Measurements from ENCODE around the gene SKAP2. TPM values are rescaled to one million over a fixed set of nuclear protein-coding genes. Genes with fewer than 3 reads are reported as not detected.

The SKAP2 gene
- total and polyA plus RNA-seq, 2 of the 4 experiments (the other 2 are of a cell fraction), result 5.7 to 7.4 TPM

- no peak overlapping the region for H4K8ac ChIP-seq (ENCODE audit: low read depth in 2 of 2, low read length in 2 of 2)
- no peak overlapping the region for H2BK20ac ChIP-seq (ENCODE audit: low read depth, low read length)
- no peaks in the 10 kb centered on the region for H3K36me3 ChIP-seq (ENCODE audit: control insufficient read depth, insufficient read depth, low read length)
- dilution Hi-C loops (cut with HindIII; ENCODE audit: low sequenced_read_pairs, unreplicated experiment) (no loop called here), intact Hi-C loops (cut with micrococcal nuclease) (no loop called here), in situ Hi-C loops (cut with MboI; ENCODE audit: low sequenced_read_pairs) (no loop called here)
- no peak overlapping the region for H3K4ac ChIP-seq (ENCODE audit: low read depth, low read length)
- WGBS, 2 experiments (ENCODE audit: extremely low coverage in 2 of 2, insufficient read length in 1 of 2), result no CpG with 5 or more reads among the region's 1 CpG
- no peak overlapping the region for H3K4me3 ChIP-seq (ENCODE audit: insufficient read depth, low read depth, low read length)
- no peak overlapping the region for H3K27ac ChIP-seq (ENCODE audit: insufficient read depth, low read length)
- H3K18ac ChIP-seq (ENCODE audit: low read depth, low read length), result no peak overlapping the region
- no peak overlapping the region for H3K4me2 ChIP-seq (ENCODE audit: low read depth, low read length)
- H2BK120ac ChIP-seq (ENCODE audit: low read depth, low read length), result no peak overlapping the region
- no peak for TF ChIP-seq POLR2A (IDR thresholded peaks at IDR 0.05; ENCODE audit: low read depth, low read length)
- TF ChIP-seq MAFK (IDR thresholded peaks at IDR 0.05; ENCODE audit: low read depth, low read length), result no peak
- no peak for TF ChIP-seq MAZ (IDR thresholded peaks at IDR 0.05; ENCODE audit: borderline replicate concordance, low read depth, low read length)
- no peak for TF ChIP-seq MXI1 (IDR thresholded peaks at IDR 0.05; ENCODE audit: borderline replicate concordance, low read depth, low read length)
- no peak for TF ChIP-seq CHD1 (IDR thresholded peaks at IDR 0.05; ENCODE audit: low read depth, low read length)
- TF ChIP-seq SMC3 (IDR thresholded peaks at IDR 0.05; ENCODE audit: low read depth, low read length), result no peak
- no peak for TF ChIP-seq RCOR1 (IDR thresholded peaks at IDR 0.05; ENCODE audit: insufficient replicate concordance, low read length)
- no peak for TF ChIP-seq RAD21 (IDR thresholded peaks at IDR 0.05; ENCODE audit: low read length)
- TF ChIP-seq NFE2L2 (IDR thresholded peaks at IDR 0.05; ENCODE audit: low read depth, low read length), result no peak
- TF ChIP-seq, protein P1, sequence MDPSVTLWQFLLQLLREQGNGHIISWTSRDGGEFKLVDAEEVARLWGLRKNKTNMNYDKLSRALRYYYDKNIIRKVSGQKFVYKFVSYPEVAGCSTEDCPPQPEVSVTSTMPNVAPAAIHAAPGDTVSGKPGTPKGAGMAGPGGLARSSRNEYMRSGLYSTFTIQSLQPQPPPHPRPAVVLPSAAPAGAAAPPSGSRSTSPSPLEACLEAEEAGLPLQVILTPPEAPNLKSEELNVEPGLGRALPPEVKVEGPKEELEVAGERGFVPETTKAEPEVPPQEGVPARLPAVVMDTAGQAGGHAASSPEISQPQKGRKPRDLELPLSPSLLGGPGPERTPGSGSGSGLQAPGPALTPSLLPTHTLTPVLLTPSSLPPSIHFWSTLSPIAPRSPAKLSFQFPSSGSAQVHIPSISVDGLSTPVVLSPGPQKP (IDR thresholded peaks at IDR 0.05; ENCODE audit: borderline replicate concordance, low read depth, low read length), result no peak
- TF ChIP-seq USF2 (IDR thresholded peaks at IDR 0.05; ENCODE audit: low read depth, low read length), result no peak
- TF ChIP-seq BHLHE40 (IDR thresholded peaks at IDR 0.05; ENCODE audit: low read depth, low read length), result no peak
- no peak for TF ChIP-seq FOS (IDR thresholded peaks at IDR 0.05; ENCODE audit: low read depth, low read length)
- no peak for TF ChIP-seq RFX5 (IDR thresholded peaks at IDR 0.05; ENCODE audit: low read depth, low read length)
- TF ChIP-seq CTCF (conservative IDR thresholded peaks at IDR 0.05; ENCODE audit: low read depth, low read length), result no peak
- TF ChIP-seq CEBPB (IDR thresholded peaks at IDR 0.05; ENCODE audit: low read depth, low read length), result no peak
- no peaks in the 10 kb centered on the region for H3K79me1 ChIP-seq (ENCODE audit: low read depth in 1 of 2, low read length in 2 of 2)
- H2BK15ac ChIP-seq (ENCODE audit: low read depth, low read length), result no peak overlapping the region
- no peak overlapping the region for H4K91ac ChIP-seq (ENCODE audit: insufficient read depth, low read depth, low read length)
- DNase-seq, result no peak
- no peak overlapping the region for H3K9ac ChIP-seq (ENCODE audit: low read depth, low read length)
- no peak overlapping the region for H3K14ac ChIP-seq (replicated peaks; ENCODE audit: low read depth, low read length)
- no peak overlapping the region for H2AK9ac ChIP-seq (replicated peaks; ENCODE audit: low read depth, low read length, poor library complexity)
- no peaks in the 10 kb centered on the region for H3K27me3 ChIP-seq (ENCODE audit: control insufficient read depth, insufficient read depth, low read length)
- no peak overlapping the region for H2AK5ac ChIP-seq (ENCODE audit: low read depth, low read length)
- BruUV-seq (replicated peaks), result no TSS peak
- CTCF ChIA-PET, result interaction anchor here (1.5 to 2.5 kb wide), 2 partner anchors 11 to 460 kb away, joined by 3 to 9 read pairs; partner anchors contain the start of gene HOXA5
- no peak overlapping the region for H3K23ac ChIP-seq (ENCODE audit: low read depth, low read length)
- H4K5ac ChIP-seq (ENCODE audit: low read depth, low read length), result no peak overlapping the region
- H3K9me3 ChIP-seq (ENCODE audit: control insufficient read depth, insufficient read depth, low read length), result no peaks in the 10 kb centered on the region
- H3K56ac ChIP-seq (ENCODE audit: extremely low read depth, insufficient read depth, low read length), result no peak overlapping the region
- no peak overlapping the region for H2BK5ac ChIP-seq (ENCODE audit: low read depth, low read length, poor library complexity, severe bottlenecking)
- H3K4me1 ChIP-seq (ENCODE audit: control insufficient read depth, insufficient read depth, low read length), result peaks cover 7% of the 10 kb centered on the region
- no peaks in the 10 kb centered on the region for H3K9me1 ChIP-seq (ENCODE audit: insufficient read depth, low read length)
- POLR2A ChIA-PET (ENCODE audit: unreplicated experiment), result no interaction called here
- no peaks in the 10 kb centered on the region for H4K20me1 ChIP-seq (ENCODE audit: insufficient read depth, low read length)
- H2AFZ ChIP-seq (replicated peaks; ENCODE audit: low read length, poor library complexity), result no peak overlapping the region
- no peak for ATAC-seq (ENCODE audit: low read depth)
Observed at GRCh38 chr7:26683277-26683676, 181.1 kb downstream of the SKAP2 start.
